ENCODE data around the gene SNED1.

SNED1 gene

DNA sequence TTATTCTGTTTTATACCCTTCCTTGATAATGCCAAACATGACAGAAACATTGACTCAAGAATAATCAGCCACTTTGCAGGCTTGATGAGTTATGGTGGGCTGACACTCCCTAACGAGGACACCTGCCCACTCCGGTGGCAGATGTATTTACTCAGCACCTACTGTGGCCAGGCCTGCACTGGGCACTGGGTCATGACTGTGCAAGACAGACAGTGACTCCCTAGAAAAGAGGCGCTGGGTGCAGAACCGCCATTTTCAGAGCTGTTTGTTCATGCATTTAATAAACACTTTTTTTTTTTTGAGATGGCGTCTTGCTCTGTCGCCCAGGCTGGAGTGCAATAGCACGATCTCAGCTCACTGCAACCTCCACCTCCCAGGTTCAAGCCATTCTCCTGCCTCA lies 32.5 kb downstream of the SNED1 start:
- no peak for DNase-seq

DNA sequence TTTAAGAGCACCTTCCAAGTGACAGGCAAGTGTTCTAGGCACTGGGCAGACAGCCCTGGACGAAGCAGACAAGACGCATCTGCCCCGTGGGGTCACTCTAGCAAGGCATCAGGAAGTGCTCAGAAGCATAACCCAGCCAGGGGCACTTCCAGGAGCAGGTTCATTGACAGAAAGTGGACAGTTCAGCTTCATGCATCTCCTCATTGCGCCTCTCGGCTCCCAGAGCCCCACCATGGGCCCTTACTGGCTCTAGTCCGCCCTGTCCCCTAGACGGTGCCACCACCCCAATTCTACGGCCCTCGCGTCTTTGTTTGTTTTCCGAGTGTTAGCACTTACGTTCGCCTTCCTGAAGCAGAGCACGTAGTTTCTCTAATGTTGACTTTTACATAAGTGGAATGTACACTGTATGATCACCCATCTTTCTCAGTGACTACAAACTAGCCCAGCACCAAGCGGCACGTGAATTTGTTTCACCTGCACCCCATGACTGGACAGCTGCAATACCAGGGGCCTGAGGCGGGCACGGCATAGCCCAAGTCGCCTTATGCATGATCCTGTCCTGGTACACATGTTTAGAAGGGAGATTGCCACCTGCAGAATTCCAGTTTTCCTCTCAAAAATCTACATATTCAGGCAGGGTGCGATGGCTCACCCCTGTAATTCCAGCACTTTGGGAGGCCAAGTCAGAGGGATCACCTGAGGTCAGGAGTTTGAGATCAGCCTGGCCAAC lies 33.2 kb downstream of the SNED1 start:
- DNase-seq: no peak

DNA sequence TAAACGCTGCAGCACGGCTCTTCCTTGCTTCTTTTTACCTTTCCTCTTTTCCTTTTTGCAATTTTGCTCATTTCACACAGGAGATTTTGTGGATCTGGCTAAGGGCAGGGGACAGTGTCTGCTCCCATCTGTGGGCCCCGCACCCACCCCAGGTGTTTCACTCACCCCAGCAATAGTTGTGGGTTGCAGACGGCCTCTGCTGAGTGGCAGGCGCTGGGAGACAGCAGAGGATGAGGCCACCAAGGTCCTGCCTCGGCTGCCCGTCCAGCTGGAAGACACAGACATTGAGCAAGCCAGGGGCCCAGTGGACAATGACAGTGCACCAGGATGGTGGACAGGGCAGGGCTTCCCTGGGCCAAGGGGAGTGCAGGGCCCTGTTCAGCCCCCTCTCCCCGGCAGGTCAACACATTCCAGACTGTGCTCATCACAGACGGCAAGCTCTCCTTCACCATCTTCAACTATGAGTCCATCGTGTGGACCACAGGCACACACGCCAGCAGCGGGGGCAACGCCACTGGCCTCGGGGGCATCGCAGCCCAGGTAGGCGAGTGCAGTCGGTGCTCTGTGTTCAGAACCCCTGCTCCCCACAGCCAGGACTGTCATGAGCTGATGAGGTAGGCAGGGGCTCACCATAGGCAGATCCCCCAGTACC lies 35.0 kb downstream of the SNED1 start:
- DNase-seq: no peak

DNA sequence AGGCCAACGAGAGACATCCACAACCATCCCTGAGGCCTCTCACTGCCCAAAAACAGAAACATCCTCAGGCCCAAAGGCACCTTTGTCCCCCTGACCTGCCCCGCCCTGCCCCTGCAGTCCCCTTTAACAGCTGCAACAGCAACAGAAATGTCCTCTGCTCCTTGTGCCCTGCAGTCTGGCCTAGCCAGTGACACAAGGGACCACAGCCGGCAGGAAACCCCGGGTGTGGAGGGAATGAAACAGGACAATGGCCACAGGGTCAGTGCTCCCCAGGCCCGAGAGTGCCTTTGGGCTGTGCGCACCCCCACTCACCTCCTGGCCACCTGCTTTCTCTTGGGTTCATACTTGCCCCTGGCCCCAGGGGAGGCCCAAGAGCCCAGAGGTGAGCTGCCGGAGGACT lies 35.6 kb downstream of the SNED1 start:
- DNase-seq: no peak

DNA sequence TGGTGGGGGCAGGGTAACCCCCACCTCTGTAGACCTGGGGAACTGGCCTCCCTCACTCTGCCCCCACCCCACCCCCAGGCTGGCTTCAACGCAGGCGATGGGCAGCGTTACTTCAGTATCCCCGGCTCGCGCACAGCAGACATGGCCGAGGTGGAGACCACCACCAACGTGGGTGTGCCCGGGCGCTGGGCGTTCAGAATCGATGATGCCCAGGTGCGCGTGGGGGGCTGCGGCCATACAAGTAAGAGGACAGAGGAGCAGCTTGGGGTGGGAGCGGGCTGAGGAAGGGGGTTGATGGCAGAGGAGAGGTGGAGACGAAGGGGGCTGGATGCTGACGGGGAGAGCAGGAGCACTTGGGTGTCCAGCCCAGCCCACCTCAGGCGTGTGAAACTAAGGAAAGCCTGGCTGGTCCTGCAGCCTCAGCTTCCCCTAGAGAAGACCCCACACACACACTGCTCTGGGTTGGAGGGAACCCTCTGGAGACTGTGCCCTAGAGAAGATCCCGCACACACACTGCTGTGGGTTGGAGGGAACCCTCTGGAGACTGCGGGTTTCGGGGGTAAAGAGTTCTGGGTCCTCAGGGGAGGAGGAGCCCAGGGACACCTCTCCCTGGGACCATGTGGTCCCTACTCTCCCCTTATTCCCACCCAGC lies 36.2 kb downstream of the SNED1 start:
- no peak for DNase-seq

DNA sequence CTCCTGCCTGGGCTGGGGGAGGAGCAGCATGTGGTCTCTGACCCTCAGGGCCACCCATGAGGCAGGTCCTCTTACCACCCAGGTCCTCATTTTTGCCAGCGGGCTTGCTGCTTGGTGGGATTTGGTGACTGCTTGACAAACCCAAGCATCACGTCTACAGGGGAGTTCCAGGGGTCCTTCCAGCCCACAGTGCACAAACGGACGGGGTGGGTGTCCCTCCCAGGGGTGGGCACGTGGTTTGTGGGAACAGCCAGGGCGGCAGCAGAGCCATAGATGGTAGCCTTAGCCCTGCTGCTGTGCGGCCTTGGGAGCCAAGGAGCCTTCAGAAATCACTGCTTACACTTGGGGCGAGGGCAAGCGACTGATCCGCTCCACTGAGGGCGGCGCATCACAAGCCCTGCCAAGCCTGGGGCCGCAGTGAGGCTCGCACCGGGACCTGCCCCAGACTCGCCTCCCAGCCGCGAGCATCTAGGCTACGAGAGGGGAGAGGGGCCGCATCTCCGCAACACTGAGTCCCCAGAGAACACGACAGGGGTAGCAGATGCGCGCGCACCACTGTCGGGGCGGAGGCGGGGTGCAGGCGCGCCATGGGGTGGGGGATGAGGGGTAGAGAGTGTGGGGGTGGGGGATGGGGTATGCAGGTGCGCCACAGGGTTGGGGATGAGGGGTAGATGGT lies 36.9 kb downstream of the SNED1 start:
- DNase-seq: peak; percentile 49

DNA sequence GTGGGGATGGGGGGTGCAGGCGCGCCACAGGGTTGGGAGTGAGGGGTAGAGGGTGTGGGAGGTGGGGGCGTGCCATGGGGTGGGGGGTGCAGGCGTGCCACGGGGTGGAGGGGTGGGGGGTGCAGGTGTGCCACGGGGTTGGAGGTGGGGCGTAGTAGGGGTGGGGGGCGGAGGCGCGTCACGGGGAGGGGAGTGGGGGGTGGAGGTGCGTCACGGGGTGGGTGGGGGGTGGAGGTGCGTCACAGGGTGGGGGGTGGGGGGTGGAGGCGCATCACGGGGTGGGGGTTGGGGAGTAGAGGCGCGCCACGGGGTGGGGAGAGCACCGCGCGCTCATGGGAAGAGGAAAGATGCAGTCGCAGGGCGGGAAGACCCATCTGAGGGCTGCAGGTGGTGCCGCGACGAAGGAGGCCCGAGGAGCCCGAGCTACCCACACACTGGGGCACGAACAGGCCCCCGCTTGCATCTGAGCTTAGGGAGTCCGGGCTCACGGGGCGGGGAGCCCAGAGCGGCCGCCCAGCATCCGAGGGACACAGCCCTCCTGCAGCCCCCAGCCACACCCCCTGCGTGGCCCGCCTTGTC lies 37.5 kb downstream of the SNED1 start:
- DNase-seq: peak; percentile 42

DNA sequence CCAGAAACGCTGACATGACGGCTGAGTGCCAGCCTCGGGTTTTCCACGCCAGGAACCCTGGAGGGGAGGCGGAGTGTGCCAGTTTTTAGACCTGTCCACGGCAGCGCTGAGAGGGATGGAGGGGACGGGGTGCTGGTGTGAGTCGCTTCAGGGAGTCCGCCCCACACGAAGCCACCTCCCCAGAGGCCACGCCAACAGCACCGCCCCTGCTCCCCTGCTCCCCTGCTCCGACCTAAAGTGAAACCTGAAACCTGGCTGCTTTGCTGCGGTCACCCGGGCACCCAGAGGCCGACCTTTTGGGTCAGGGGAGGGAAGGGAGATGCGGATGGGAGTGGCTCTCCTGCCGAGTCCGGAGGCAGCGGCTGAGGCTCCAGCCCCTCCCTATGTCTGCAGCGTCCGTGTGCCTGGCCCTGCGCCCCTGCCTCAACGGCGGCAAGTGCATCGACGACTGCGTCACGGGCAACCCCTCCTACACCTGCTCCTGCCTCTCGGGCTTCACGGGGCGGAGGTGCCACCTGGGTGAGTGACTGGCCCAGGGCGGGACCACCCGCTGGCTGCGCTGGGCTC lies 38.1 kb downstream of the SNED1 start:
- DNase-seq: peak; percentile 67

DNA sequence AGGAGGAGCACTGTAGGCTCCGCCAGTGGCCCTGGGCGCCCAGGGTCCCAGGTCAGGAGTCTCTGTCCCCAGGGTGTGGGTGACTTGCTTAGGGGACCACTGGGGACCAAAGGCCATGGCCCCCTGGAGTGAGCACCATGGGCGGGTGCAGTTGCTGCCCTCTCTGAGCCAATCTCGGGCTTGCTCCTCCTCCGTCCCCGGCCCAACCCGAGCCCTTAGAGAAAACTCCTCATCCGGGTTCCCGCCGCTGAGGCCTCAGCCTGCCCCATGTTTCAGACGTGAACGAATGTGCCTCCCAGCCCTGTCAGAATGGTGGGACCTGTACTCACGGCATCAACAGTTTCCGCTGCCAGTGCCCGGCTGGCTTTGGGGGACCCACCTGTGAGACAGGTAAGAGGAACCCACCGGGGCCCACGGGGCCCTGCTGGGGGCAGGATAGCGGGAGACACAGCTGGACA lies 38.6 kb downstream of the SNED1 start:
- DNase-seq: peak; percentile 16

DNA sequence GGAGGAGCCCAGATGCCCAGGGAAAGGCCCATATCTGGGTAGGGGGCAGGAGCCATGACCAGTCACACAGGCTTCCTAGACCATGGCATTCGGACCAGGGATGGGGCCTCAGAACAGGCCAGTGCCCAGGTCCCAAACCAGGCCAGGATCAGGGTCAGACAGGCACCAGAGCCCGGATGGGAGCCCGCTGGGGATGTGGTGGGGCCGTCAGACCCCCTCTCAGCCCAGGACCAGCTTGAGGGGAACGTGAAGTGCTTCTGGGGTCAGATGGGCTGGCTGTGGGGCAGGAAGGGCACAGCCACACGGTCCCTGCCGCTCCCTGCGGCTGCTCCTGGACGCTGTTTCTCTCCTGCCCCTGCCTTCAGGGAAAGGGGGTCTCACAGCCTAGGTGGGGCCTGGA lies 39.1 kb downstream of the SNED1 start:
- no peak for DNase-seq

DNA sequence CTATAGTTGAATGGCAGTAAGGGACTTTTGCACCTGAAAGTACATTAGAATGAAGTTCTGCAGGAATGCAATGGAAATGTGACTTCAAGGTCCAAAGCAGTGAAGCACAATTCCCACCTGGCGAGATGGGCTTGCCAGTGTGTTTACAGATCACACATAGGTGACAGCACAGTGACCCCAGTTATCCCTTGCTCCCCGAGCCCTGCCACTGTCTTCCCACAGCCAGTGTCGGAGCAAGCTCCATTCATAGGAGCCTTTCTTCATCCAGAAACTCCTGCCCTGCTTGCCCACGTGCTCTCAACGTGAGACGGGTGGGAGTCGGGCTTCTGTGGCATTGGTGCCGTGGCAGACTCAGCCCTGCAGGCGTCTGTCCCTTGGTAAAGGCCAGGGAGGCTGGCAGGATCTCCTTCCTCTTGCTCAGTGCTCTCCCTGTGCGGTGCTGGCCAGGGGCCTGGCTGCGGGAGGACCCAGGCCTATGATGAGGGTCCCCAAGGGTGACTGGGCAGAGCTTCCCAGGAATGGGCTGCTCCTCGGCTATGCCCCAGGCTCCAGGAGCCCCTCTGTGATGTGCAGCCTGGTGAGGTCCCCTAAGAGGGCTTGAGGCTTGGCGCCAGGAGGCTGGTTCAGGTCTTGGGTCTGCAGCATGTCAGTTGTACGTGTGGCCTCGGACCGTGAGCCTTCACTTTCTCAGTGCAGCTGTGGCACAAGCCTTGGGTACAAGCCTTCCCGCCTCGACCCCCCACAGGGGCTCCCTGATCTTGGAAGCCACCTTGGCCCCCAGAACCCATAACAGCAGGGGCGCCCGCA lies 40.2 kb downstream of the SNED1 start:
- DNase-seq: no peak

DNA sequence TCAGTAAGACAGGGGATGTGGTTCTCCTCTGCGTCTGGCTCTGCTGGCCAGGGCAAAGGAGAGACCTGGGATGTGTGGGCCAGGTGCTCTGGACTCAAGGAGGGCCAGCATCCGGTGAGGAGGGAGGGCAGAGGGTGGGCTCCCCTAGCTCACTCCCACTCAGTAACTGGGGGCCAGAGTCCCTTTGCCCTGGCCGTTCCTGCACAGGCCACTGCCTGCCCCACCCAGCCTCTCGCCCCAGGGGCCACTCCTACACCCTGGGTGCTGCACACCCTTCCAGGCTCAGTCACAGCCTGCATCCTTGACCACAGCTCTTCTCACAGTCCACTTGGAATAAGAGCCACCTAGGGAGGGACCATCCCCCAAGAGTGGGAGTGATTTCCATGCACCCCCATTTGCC lies 41.0 kb downstream of the SNED1 start:
- no peak for DNase-seq

DNA sequence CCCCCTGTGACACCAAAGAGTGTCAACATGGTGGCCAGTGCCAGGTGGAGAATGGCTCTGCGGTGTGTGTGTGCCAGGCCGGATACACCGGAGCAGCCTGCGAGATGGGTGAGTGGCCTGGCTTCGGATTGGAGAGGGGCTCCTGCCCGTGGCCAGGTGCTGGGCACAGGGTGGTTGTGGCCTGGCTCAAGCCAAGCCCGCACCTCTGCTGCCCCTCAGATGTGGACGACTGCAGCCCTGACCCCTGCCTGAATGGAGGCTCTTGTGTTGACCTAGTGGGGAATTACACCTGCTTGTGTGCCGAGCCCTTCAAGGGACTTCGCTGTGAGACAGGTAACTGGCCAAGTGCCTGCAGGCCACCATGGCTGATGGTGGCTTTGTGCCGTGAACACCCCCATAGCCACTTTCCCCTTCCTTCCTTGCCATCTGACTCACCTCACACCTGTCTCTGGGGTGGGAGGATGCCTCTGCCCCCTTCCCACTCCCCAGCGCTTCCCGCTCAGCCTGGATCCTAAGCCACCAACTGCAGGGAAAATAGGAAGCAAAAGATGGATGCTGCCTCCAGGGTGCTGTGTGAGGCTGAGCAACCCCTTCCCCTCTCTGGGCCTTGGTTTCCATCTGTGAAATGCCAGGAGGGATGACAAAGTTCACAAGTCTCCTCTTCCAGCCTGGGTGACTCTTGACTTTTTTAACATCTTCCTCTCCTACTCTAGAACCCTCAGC lies 41.8 kb downstream of the SNED1 start:
- no peak for DNase-seq

DNA sequence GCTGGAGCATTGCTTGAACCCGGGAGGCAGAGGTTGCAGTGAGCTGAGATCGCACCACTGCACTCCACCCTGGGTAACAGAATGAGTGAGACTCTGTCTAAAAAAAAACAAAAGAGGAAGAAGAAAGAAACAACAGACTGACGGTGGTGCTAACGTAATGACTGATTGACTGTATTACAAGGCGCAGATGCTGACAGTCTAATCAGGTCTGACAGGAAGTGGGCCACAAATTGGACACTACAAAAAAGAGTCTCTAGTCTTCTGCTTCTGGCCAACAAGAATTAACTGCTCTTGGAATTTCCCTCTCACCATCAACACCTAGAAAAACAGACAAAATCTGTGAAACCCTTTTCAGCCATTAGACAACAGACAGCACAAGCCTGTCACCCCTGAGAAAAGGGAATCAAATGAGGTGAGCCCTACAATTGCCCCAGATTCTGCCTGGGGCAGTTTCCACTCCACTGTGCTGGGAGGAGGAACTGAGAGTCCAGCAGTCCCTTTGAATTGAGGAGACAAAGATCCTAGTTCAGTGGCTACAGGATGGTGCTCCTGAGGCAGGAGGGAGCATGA lies 43.3 kb downstream of the SNED1 start:
- no peak for DNase-seq

DNA sequence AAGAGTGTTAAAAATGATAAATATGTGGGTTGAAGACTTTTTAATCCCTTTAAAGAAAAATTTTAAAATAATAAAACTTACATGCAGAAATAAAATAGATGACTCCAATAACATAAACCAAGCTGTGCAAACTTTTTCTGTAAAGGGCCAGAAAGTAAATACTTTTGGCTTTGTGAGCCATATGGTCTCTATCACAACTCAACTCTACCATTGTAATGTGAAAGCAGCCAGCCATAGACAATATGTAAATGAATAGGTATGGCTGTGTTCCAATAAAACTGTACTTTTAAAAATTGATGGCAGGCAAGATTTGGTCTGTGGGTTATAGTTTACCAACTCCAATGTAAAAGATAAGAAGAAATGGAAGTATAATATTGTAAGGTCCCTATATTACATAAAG lies 45.2 kb downstream of the SNED1 start:
- no peak for DNase-seq

DNA sequence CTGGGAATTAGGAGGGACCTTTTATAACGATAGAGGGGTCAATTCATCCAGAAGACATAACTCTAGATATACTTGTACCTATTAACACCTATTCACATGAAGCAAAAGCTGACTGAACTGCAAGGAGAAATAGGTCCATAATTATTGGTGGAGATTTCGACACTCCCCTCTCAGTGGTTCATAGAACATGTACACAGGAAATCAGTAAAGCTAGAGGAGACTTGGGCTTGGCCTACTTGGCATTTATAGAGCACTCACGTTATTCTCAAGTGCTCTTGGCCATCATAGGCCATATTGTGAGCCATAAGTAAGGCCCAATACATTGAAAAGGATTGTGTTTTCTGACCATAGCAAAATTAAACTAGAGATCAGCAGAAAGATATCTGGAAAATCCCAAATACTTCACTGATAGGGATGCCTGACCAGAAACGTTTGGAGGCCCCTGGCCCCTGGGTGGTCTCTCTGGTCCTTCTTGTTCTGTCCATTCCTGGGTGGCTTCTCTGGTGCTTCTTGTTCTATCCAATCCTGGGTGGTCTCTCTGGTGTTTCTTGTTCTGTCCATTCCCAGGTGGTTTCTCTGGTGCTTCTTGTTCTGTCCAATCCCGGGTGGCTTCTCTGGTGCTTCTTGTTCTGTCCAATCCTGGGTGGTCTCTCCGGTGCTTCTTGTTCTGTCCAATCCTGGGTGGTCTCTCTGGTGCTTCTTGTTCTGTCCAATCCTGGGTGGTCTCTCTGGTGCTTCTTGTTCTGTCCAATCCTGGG lies 49.0 kb downstream of the SNED1 start:
- DNase-seq: no peak

DNA sequence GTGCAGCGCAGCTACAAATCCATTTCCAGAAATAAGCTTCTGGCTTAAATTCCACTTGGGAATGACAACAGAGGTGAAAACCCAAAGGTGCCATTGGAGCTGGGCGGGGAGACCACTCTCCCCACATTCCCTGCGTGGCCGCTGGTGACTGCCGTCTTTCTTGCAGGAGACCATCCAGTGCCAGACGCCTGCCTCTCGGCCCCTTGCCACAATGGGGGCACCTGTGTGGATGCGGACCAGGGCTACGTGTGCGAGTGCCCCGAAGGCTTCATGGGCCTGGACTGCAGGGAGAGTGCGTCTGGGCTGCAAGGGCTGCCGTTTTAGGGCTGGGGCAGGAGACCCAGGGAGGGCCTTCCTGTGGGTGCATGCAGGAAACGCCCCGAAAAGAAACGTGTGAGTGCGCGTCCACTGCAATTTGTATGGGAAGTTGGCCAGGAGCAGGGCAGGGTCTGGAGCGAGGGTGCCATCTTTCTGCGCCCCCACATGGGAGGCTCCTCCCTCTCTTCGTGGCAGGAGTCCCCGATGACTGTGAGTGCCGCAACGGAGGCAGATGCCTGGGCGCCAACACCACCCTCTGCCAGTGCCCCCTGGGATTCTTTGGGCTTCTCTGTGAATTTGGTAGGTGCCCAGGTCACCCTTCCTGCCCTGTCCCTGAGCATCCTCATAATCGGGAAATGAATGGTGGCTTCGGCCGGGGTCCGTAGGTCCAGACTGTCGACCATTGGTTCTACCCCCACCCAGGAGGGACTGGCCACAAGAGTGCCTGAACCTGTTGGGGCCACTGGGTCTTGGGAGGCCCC lies 49.9 kb downstream of the SNED1 start:
- DNase-seq: no peak

DNA sequence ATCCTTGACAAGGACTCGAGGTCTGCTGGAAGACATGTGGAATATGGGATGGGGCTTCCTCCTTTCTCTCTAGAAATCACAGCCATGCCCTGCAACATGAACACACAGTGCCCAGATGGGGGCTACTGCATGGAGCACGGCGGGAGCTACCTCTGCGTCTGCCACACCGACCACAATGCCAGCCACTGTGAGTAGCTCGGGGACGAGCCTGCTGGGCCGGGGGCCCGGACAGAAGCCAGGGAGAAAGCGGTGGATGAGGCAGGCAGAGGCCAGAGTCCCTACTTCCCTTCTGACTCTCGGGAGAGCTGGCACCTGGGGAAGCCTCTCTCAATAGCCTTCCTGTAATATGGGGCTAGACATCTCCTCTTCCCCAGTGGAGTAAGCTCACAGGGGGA lies 50.5 kb downstream of the SNED1 start:
- no peak for DNase-seq

All from CD4-positive, alpha-beta T cell treated with Interleukin-6 for 4 hours (primary cell).